K562 (cell line): ENCODE data around the gene C2orf81. TPM values are rescaled to one million over a fixed set of nuclear protein-coding genes. Genes with fewer than 3 reads are reported as not detected.

ENCODE experiments used
- CC2D1A ChIP-seq: fragments of 450-650 bp; IDR thresholded peaks from 2 replicates; pipeline ENCODE4 v1.6.1; 2017; ENCODE audit warnings: mild to moderate bottlenecking
- HNRNPK ChIP-seq: fragments of 200-400 bp; formaldehyde crosslinking; IDR thresholded peaks from one replicate; pipeline ENCODE4 v1.6.1; 2018; ENCODE audit warnings: mild to moderate bottlenecking, low read depth, low read length; ENCODE audit not compliant: poor library complexity, severe bottlenecking
- MEF2A ChIP-seq: IDR thresholded peaks from 2 replicates; pipeline ENCODE4 v1.6.1; 2011; ENCODE audit warnings: low read depth, mild to moderate bottlenecking, low read length, moderate library complexity; ENCODE audit not compliant: control insufficient read depth
- PRMT5 ChIP-seq: sonication (generic); formaldehyde crosslinking; IDR thresholded peaks from 2 replicates; pipeline ENCODE4 v1.5.0; 2020; ENCODE audit warnings: missing genetic modification reagents
- RB1 ChIP-seq: fragments of 450-650 bp; IDR thresholded peaks from 2 replicates; pipeline ENCODE4 v1.6.1; 2017; ENCODE audit warnings: low read depth, mild to moderate bottlenecking
- SMARCA4 ChIP-seq: fragments of 450-650 bp; IDR thresholded peaks from 2 replicates; pipeline ENCODE4 v1.6.1; 2016
- TRIM24 ChIP-seq, 2 experiments: fragments of 450-650 bp; IDR thresholded peaks; 2 replicates each; pipeline ENCODE4 v1.6.1; 2016
- ZNF12 ChIP-seq: sonication (generic); formaldehyde crosslinking; IDR thresholded peaks from 2 replicates; pipeline ENCODE4 v1.4.0; 2020; ENCODE audit warnings: mild to moderate bottlenecking, missing genetic modification reagents
- polyA plus RNA-seq, 8 experiments: library from polyadenylated mRNA; depleted of rRNA in 4 of 8; stranded (reverse) in 5 of 8; unstranded in 3 of 8; fragments of >200 nt; fragmentation: Nextera tagmentation in 2 of 8; fragmentation: Illumina TruSeq in 1 of 8; extraction: Ambion mirVana in 2 of 8; extraction: Trizol in 1 of 8; gene quantifications; 2 replicates each; pipeline versions ENCODE4 v1.2.1 to v1.2.3, GENCODE V29; 2011 to 2014; ENCODE audit warnings: inconsistent platforms in 1 of 8, missing spikeins in 1 of 8
- total RNA-seq, 7 experiments: library from RNA; depleted of rRNA in 6 of 7; stranded (reverse); fragments of >200 nt in 6 of 7; fragmentation: Illumina TruSeq in 2 of 7; extraction: Trizol in 2 of 7; gene quantifications; 2 replicates each; pipeline versions ENCODE4 v1.2.1 to v1.2.3, GENCODE V29; 2011 to 2021; ENCODE audit warnings: low replicate concordance in 1 of 7
- TF ChIP-seq, protein P1 (sequence below), 2 experiments: fragments of 450-650 bp in 1 of 2; sonication (generic) in 1 of 2; formaldehyde crosslinking; conservative IDR thresholded peaks; 2 replicates each; pipeline versions ENCODE4 v1.4.0 to v1.8.1; 2020 to 2022; ENCODE audit warnings: mild to moderate bottlenecking in 1 of 2, missing genetic modification reagents in 1 of 2
- TF ChIP-seq, protein P2 (sequence below): fragments of 200-400 bp; formaldehyde crosslinking; IDR thresholded peaks from 2 replicates; pipeline ENCODE4 v1.6.1; 2017; ENCODE audit warnings: mild to moderate bottlenecking, low read depth, low read length, moderate library complexity
- TF ChIP-seq, protein P3 (sequence below), 2 experiments: fragments of 450-650 bp in 1 of 2; sonication (generic) in 1 of 2; formaldehyde crosslinking in 1 of 2; IDR thresholded peaks; 2 replicates each; pipeline versions ENCODE4 v1.7.1 to v1.9.0; 2016 to 2022; ENCODE audit warnings: inconsistent platforms in 1 of 2, mild to moderate bottlenecking in 1 of 2, missing genetic modification reagents in 1 of 2
- TF ChIP-seq, protein P4 (sequence below), 3 experiments: IDR thresholded peaks in 2 of 3; conservative IDR thresholded peaks in 1 of 3; 2 replicates each; pipeline ENCODE4 v1.5.1; 2011 to 2012; ENCODE audit warnings: low read length in 3 of 3, mild to moderate bottlenecking in 3 of 3, control low read depth in 2 of 3, improper control_type of control experiment in 1 of 3, inconsistent platforms in 1 of 3, low read depth in 1 of 3, mixed read lengths in 1 of 3, moderate library complexity in 1 of 3; ENCODE audit not compliant: insufficient read depth in 2 of 3

Gene C2orf81
- total and polyA plus RNA-seq, 9 of the 15 experiments (the other 6 are each of a cell fraction or from before 2014, with no cell fraction given) = 0.06 TPM; not detected in 8

DNA sequence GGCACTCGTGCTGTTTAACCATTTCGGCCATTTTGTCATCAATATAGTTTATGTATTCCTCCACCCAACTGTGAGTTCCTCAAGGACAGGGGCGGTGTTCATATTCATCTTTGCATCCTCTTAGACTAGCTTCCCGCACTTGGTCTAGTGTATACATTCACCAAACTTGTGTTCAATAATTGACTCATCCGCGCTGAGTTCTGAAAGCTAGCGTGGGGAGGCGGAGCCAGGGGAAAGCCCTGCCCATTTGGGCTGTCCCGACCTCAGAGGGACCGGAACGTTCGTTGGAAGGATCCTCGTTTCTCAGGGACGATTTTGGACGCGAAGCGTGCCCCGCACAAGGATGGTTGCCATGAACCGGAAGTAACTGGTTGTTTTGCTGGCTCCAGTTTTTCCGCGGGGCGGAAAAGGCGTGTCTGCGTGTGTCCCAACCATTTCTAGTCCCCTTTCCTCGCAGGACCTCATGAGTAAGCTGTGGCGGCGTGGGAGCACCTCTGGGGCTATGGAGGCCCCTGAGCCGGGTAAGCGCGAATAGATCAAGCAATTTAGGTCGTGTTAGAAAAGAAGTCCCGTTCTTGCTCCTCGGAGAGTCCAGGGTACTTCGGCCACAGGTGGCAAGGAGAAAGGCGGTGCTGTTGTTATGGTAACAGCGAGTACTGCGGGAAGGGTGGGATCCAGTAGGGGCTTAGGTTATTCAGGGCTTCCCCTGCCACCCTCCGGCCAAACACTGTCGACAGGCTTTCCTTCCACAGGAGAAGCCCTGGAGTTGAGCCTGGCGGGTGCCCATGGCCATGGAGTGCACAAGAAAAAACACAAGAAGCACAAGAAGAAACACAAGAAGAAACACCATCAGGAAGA is 33.5 kb upstream of the C2orf81 start, which contains the start of gene INO80B (continued):
- peak; percentile 95 for TF ChIP-seq RB1
- 0 out of 2 replicates have a peak, but pooled peaks have one; percentile 54 for TF ChIP-seq ZNF12 (CRISPR knock-in tag)
- no peak for TF ChIP-seq CC2D1A
- TF ChIP-seq, protein P1, sequence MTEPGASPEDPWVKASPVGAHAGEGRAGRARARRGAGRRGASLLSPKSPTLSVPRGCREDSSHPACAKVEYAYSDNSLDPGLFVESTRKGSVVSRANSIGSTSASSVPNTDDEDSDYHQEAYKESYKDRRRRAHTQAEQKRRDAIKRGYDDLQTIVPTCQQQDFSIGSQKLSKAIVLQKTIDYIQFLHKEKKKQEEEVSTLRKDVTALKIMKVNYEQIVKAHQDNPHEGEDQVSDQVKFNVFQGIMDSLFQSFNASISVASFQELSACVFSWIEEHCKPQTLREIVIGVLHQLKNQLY (CRISPR knock-in tag; conservative IDR thresholded peaks at IDR 0.05) = 0 out of 4 replicates have a peak, but pooled peaks of 1 of the 2 experiments have one; percentile 46
- TF ChIP-seq PRMT5 (CRISPR knock-in tag) = no peak
- peak in 1 of 2 experiments; percentile 99; a peak in 2 of 4 replicates for TF ChIP-seq TRIM24 (IDR thresholded peaks at IDR 0.05)
- TF ChIP-seq SMARCA4 = no peak
- TF ChIP-seq HNRNPK = no peak
- peak; percentile 16; the same call in 1 of the 2 replicates for TF ChIP-seq MEF2A
- TF ChIP-seq, protein P2, sequence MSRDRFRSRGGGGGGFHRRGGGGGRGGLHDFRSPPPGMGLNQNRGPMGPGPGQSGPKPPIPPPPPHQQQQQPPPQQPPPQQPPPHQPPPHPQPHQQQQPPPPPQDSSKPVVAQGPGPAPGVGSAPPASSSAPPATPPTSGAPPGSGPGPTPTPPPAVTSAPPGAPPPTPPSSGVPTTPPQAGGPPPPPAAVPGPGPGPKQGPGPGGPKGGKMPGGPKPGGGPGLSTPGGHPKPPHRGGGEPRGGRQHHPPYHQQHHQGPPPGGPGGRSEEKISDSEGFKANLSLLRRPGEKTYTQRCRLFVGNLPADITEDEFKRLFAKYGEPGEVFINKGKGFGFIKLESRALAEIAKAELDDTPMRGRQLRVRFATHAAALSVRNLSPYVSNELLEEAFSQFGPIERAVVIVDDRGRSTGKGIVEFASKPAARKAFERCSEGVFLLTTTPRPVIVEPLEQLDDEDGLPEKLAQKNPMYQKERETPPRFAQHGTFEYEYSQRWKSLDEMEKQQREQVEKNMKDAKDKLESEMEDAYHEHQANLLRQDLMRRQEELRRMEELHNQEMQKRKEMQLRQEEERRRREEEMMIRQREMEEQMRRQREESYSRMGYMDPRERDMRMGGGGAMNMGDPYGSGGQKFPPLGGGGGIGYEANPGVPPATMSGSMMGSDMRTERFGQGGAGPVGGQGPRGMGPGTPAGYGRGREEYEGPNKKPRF = no peak
- TF ChIP-seq, protein P3, sequence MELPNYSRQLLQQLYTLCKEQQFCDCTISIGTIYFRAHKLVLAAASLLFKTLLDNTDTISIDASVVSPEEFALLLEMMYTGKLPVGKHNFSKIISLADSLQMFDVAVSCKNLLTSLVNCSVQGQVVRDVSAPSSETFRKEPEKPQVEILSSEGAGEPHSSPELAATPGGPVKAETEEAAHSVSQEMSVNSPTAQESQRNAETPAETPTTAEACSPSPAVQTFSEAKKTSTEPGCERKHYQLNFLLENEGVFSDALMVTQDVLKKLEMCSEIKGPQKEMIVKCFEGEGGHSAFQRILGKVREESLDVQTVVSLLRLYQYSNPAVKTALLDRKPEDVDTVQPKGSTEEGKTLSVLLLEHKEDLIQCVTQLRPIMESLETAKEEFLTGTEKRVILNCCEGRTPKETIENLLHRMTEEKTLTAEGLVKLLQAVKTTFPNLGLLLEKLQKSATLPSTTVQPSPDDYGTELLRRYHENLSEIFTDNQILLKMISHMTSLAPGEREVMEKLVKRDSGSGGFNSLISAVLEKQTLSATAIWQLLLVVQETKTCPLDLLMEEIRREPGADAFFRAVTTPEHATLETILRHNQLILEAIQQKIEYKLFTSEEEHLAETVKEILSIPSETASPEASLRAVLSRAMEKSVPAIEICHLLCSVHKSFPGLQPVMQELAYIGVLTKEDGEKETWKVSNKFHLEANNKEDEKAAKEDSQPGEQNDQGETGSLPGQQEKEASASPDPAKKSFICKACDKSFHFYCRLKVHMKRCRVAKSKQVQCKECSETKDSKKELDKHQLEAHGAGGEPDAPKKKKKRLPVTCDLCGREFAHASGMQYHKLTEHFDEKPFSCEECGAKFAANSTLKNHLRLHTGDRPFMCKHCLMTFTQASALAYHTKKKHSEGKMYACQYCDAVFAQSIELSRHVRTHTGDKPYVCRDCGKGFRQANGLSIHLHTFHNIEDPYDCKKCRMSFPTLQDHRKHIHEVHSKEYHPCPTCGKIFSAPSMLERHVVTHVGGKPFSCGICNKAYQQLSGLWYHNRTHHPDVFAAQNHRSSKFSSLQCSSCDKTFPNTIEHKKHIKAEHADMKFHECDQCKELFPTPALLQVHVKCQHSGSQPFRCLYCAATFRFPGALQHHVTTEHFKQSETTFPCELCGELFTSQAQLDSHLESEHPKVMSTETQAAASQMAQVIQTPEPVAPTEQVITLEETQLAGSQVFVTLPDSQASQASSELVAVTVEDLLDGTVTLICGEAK (IDR thresholded peaks at IDR 0.05) = peak; percentile 100
- TF ChIP-seq, protein P3 (CRISPR knock-in tag; IDR thresholded peaks at IDR 0.05) = no peak
- TF ChIP-seq, protein P4, sequence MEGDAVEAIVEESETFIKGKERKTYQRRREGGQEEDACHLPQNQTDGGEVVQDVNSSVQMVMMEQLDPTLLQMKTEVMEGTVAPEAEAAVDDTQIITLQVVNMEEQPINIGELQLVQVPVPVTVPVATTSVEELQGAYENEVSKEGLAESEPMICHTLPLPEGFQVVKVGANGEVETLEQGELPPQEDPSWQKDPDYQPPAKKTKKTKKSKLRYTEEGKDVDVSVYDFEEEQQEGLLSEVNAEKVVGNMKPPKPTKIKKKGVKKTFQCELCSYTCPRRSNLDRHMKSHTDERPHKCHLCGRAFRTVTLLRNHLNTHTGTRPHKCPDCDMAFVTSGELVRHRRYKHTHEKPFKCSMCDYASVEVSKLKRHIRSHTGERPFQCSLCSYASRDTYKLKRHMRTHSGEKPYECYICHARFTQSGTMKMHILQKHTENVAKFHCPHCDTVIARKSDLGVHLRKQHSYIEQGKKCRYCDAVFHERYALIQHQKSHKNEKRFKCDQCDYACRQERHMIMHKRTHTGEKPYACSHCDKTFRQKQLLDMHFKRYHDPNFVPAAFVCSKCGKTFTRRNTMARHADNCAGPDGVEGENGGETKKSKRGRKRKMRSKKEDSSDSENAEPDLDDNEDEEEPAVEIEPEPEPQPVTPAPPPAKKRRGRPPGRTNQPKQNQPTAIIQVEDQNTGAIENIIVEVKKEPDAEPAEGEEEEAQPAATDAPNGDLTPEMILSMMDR (IDR thresholded peaks at IDR 0.05 in 2 of 3, conservative IDR thresholded peaks at IDR 0.05 in 1 of 3; ENCODE audit: insufficient read depth in 2 of 3, low read depth in 1 of 3, low read length in 3 of 3) = no peak
